Measurements from ENCODE around the gene TUFT1.
A peak's percentile ranks its signal among the peaks of the same experiment; 100 is the strongest.
"Not testable (repeated sequence)": the region's sequence is repeated elsewhere in the genome, so short reads cannot be mapped to it uniquely, and the experiment has no call there.

Gene TUFT1

GRCh38 chr1:151512801-151513625 is 27.1 kb upstream of the TUFT1 start:
- DNase-seq (ENCODE audit: low read depth in 2 of 2), result no peak

GRCh38 chr1:151513626-151514121 is 26.4 kb upstream of the TUFT1 start:
- no peak for DNase-seq (ENCODE audit: low read depth in 2 of 2)

- no peak for DNase-seq (ENCODE audit: low read depth in 2 of 2)
Observed at GRCh38 chr1:151514366-151514765, 25.7 kb upstream of the TUFT1 start.

GRCh38 chr1:151515265-151515664 is 24.8 kb upstream of the TUFT1 start:
- DNase-seq (ENCODE audit: low read depth in 2 of 2), result no peak

- no peak for DNase-seq (ENCODE audit: low read depth in 2 of 2)
Observed at GRCh38 chr1:151516031-151516511, 24.0 kb upstream of the TUFT1 start.

- no peak for DNase-seq (ENCODE audit: low read depth in 2 of 2)
Observed at GRCh38 chr1:151518431-151518830, 21.7 kb upstream of the TUFT1 start.

GRCh38 chr1:151518936-151519335 is 21.2 kb upstream of the TUFT1 start:
- no peak for DNase-seq (ENCODE audit: low read depth in 2 of 2)

GRCh38 chr1:151519667-151520066 is 20.4 kb upstream of the TUFT1 start:
- no peak for DNase-seq (ENCODE audit: low read depth in 2 of 2)

GRCh38 chr1:151520359-151520758 is 19.8 kb upstream of the TUFT1 start:
- DNase-seq (ENCODE audit: low read depth in 2 of 2), result no peak

GRCh38 chr1:151522427-151522826 is 17.7 kb upstream of the TUFT1 start:
- DNase-seq (ENCODE audit: low read depth in 2 of 2), result not testable (repeated sequence)

- no peak for DNase-seq (ENCODE audit: low read depth in 2 of 2)
Observed at GRCh38 chr1:151523326-151523725, 16.8 kb upstream of the TUFT1 start.

- no peak for DNase-seq (ENCODE audit: low read depth in 2 of 2)
Observed at GRCh38 chr1:151524736-151525135, 15.4 kb upstream of the TUFT1 start.

GRCh38 chr1:151526735-151527525 is 13.2 kb upstream of the TUFT1 start:
- no peak for DNase-seq (ENCODE audit: low read depth in 2 of 2)

- DNase-seq (ENCODE audit: low read depth in 2 of 2), result no peak
Observed at GRCh38 chr1:151529211-151529702, 10.9 kb upstream of the TUFT1 start.

GRCh38 chr1:151529781-151530180 is 10.3 kb upstream of the TUFT1 start:
- DNase-seq (ENCODE audit: low read depth in 2 of 2), result no peak

- no peak for DNase-seq (ENCODE audit: low read depth in 2 of 2)
Observed at GRCh38 chr1:151530461-151530860, 9.6 kb upstream of the TUFT1 start.

GRCh38 chr1:151533870-151534269 is 6.2 kb upstream of the TUFT1 start:
- no peak for DNase-seq (ENCODE audit: low read depth in 2 of 2)

- peak; percentile 63 to 80 for DNase-seq (ENCODE audit: low read depth in 2 of 2)
Observed at GRCh38 chr1:151534662-151535278, 5.3 kb upstream of the TUFT1 start.

- DNase-seq (ENCODE audit: low read depth in 2 of 2), result no peak
Observed at GRCh38 chr1:151535326-151536271, 4.5 kb upstream of the TUFT1 start.

GRCh38 chr1:151536499-151536898 is 3.6 kb upstream of the TUFT1 start:
- no peak for DNase-seq (ENCODE audit: low read depth in 2 of 2)

- no peak for DNase-seq (ENCODE audit: low read depth in 2 of 2)
Observed at GRCh38 chr1:151537112-151537511, 3.0 kb upstream of the TUFT1 start.
